Mesendoderm (in vitro differentiated cells): ENCODE data around the gene KCNQ5.
A peak's percentile ranks its signal among the peaks of the same experiment; 100 is the strongest.

Source experiments
- DNase-seq: peaks from one replicate; pipeline ENCODE4 v3.0.0; 2013
- H2AK5ac ChIP-seq: 2 replicates; pipeline ENCODE4 v1.6.1; 2013; ENCODE audit warnings: low read length, inconsistent platforms
- H2BK120ac ChIP-seq: 2 replicates; pipeline ENCODE4 v1.6.1; 2013; ENCODE audit warnings: low read depth, mild to moderate bottlenecking, low read length, moderate library complexity, mixed read lengths
- H2BK15ac ChIP-seq: replicated peaks from 2 replicates; pipeline ENCODE4 v1.6.1; 2013; ENCODE audit warnings: low read depth, mild to moderate bottlenecking, moderate library complexity
- H2BK5ac ChIP-seq: 2 replicates; pipeline ENCODE4 v1.6.1; 2013; ENCODE audit warnings: low read length, inconsistent platforms
- H3K18ac ChIP-seq: 2 replicates; pipeline ENCODE4 v1.6.1; 2013; ENCODE audit warnings: mild to moderate bottlenecking, low read length, mixed read lengths
- H3K23ac ChIP-seq: one replicate; pipeline ENCODE4 v1.6.1; 2013; ENCODE audit warnings: low read length
- H3K27ac ChIP-seq: 2 replicates; pipeline ENCODE4 v1.5.1; 2013; ENCODE audit warnings: low read depth, mild to moderate bottlenecking, inconsistent platforms, low read length, moderate library complexity
- H3K27me3 ChIP-seq: 2 replicates; pipeline ENCODE4 v1.6.1; 2013; ENCODE audit warnings: low read length, control low read depth, mild to moderate bottlenecking, inconsistent platforms; ENCODE audit not compliant: insufficient read depth, poor library complexity
- H3K36me3 ChIP-seq: 2 replicates; pipeline ENCODE4 v1.6.1; 2013; ENCODE audit warnings: low read length, inconsistent platforms; ENCODE audit not compliant: control insufficient read depth, insufficient read depth
- H3K4ac ChIP-seq: one replicate; pipeline ENCODE4 v1.6.1; 2013; ENCODE audit warnings: low read depth, mild to moderate bottlenecking, low read length, moderate library complexity
- H3K4me1 ChIP-seq: 2 replicates; pipeline ENCODE4 v1.6.1; 2013; ENCODE audit warnings: low read depth, low read length, inconsistent platforms; ENCODE audit not compliant: control insufficient read depth
- H3K4me2 ChIP-seq: 2 replicates; pipeline ENCODE4 v1.6.1; 2013; ENCODE audit warnings: low read length
- H3K4me3 ChIP-seq: 2 replicates; pipeline ENCODE4 v1.5.1; 2013; ENCODE audit warnings: mild to moderate bottlenecking, low read length
- H3K56ac ChIP-seq: one replicate; pipeline ENCODE4 v1.6.1; 2013; ENCODE audit warnings: low read length
- H3K79me1 ChIP-seq: 2 replicates; pipeline ENCODE4 v1.6.1; 2013; ENCODE audit warnings: low read length, inconsistent platforms
- H3K79me2 ChIP-seq: 2 replicates; pipeline ENCODE4 v1.6.1; 2013; ENCODE audit warnings: mild to moderate bottlenecking, low read length; ENCODE audit not compliant: control insufficient read depth, insufficient read depth
- H3K9ac ChIP-seq: 2 replicates; pipeline ENCODE4 v1.6.1; 2013; ENCODE audit warnings: low read length, inconsistent platforms
- H4K5ac ChIP-seq: one replicate; pipeline ENCODE4 v1.6.1; 2013; ENCODE audit warnings: low read length
- H4K8ac ChIP-seq: one replicate; pipeline ENCODE4 v1.6.1; 2013; ENCODE audit warnings: low read depth, mild to moderate bottlenecking, control low read depth, low read length, moderate library complexity
- WGBS: extraction: QIAGEN DNeasy Blood & Tissue Kit; methylation state at CpG from one replicate; pipeline ENCODE4 v1.1.7; 2013; ENCODE audit warnings: low lambda C conversion rate, missing lambda C conversion rate; ENCODE audit not compliant: insufficient coverage; ENCODE audit errors: extremely low coverage; 5-methylcytosine and 5-hydroxymethylcytosine counted together

The KCNQ5 gene

DNA sequence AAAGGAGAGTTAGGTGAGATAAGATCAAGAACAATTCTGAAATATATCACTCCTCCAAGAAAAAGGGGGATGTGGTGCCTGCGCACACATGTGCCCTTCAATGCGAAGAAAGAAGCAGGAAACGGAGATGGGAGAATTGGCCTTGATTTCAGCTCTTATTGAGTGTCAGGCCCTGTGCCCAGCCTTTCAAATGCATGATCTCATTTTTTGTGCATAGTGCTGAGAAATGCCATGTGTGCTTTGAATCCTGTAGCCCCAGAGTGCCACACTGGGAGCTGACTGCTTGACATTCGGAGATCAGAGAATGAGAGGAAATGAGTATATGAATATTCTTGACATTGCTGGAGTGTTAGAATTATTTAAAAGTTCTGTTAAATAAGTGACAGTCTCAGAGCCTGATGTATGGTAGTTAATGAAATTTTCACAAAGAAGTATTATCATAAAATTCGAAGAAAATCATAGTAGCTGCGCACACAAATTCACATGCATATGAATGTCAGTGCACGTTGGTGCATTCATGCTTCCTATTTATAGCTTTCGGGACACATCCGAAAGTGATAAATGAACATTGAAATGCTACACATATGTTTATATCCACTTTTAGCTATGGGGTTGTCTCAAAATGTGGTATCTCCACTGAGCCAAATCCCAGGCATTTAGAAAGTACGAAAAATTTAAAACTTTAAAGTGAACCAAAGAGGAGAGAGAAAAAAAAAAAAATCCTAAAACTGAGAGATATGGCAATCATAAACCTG, 172.0 kb downstream of the KCNQ5 start:
- Histone ChIP-seq H3K4me1 (no peaks in the 10 kb centered on the region), H3K18ac (no peak overlapping the region), H3K4me3 (no peak overlapping the region), H2BK120ac (no peak overlapping the region), H3K23ac (no peak overlapping the region), H2AK5ac (no peak overlapping the region), H3K27me3 (no peaks in the 10 kb centered on the region), H3K4ac (no peak overlapping the region), H3K4me2 (no peak overlapping the region), H4K5ac (no peak overlapping the region), H3K27ac (no peak overlapping the region), H3K56ac (no peak overlapping the region), H2BK15ac (no peak overlapping the region), H3K79me1 (no peaks in the 10 kb centered on the region), H3K9ac (no peak overlapping the region), H2BK5ac (no peak overlapping the region), H4K8ac (no peak overlapping the region), H3K79me2 (no peaks in the 10 kb centered on the region), H3K36me3 (no peaks in the 10 kb centered on the region)
- whole genome bisulfite sequencing = no CpG with 5 or more reads among the region's 10 CpGs
- DNase-seq = no peak

DNA sequence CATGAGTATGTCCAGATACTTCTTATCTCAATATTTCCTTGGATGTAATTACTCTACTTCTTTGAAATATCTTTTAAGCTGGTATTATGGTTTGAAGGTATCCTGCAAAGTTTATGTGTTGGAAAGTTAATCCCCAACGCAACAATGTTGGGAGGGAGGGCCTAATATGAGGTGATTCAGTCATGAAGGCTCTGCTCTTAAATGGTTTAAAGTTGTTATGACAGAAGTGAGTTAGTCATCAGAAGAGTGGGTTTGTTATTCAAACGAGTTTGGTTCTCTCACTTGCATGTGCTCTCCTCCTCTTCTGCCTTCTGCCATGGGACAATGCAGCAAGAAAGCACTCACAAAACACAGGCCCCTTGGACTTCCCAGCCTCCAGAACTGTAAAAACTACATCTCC, 176.3 kb downstream of the KCNQ5 start:
- no peak overlapping the region for H3K9ac ChIP-seq
- no peak overlapping the region for H3K27ac ChIP-seq
- H3K56ac ChIP-seq = no peak overlapping the region
- no peak overlapping the region for H2BK120ac ChIP-seq
- H2AK5ac ChIP-seq = no peak overlapping the region
- H3K27me3 ChIP-seq = no peaks in the 10 kb centered on the region
- no peak overlapping the region for H3K18ac ChIP-seq
- no peak overlapping the region for H3K4me3 ChIP-seq
- H3K79me1 ChIP-seq = no peaks in the 10 kb centered on the region
- no peak overlapping the region for H3K23ac ChIP-seq
- H3K79me2 ChIP-seq = no peaks in the 10 kb centered on the region
- H3K4ac ChIP-seq = no peak overlapping the region
- no peak overlapping the region for H2BK5ac ChIP-seq
- no peak for DNase-seq
- no peak overlapping the region for H3K4me2 ChIP-seq
- no CpG with 5 or more reads among the region's 2 CpGs for WGBS
- H2BK15ac ChIP-seq = no peak overlapping the region
- H3K36me3 ChIP-seq = no peaks in the 10 kb centered on the region
- H4K8ac ChIP-seq = no peak overlapping the region
- no peak overlapping the region for H4K5ac ChIP-seq
- H3K4me1 ChIP-seq = no peaks in the 10 kb centered on the region

DNA sequence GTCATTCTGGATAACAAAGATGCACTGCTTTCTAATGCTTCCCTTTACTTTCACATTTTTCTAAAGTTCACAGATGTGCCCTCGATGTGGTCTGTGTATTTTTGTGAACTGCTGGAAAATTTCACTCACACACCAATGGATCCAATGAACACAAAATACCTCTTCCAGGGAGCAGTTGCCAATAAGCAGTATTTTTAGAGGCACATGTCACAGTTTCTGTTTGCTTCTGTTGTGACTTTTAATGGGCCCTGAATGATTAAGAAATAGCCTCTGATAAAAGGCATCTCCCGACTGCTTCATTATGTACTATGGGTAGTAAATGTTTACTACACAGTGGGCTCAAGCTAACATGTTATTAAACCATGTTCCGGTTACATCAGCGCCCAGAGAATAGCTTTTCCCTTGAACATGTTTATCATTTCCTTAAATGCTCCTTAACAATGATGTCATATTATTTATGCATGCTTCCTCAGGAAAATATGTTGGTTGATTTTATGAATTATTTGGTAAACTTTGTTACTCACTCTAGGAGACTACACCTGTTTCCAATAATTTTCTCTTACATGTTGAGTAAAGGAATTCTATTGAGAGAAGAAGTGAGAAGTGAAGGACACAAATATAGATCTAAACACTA, 188.0 kb downstream of the KCNQ5 start:
- Histone ChIP-seq H3K9ac (no peak overlapping the region), H3K27ac (no peak overlapping the region), H2BK5ac (no peak overlapping the region), H3K79me1 (no peaks in the 10 kb centered on the region), H3K4ac (no peak overlapping the region), H3K79me2 (no peaks in the 10 kb centered on the region), H3K4me1 (peaks cover 2% of the 10 kb centered on the region), H3K23ac (no peak overlapping the region), H4K8ac (no peak overlapping the region), H3K27me3 (no peaks in the 10 kb centered on the region), H2BK15ac (no peak overlapping the region), H3K4me3 (no peak overlapping the region), H2BK120ac (no peak overlapping the region), H3K18ac (no peak overlapping the region), H3K56ac (no peak overlapping the region), H4K5ac (no peak overlapping the region), H3K4me2 (no peak overlapping the region), H2AK5ac (no peak overlapping the region), H3K36me3 (no peaks in the 10 kb centered on the region)
- no CpG with 5 or more reads among the region's 4 CpGs for WGBS
- DNase-seq = no peak

DNA sequence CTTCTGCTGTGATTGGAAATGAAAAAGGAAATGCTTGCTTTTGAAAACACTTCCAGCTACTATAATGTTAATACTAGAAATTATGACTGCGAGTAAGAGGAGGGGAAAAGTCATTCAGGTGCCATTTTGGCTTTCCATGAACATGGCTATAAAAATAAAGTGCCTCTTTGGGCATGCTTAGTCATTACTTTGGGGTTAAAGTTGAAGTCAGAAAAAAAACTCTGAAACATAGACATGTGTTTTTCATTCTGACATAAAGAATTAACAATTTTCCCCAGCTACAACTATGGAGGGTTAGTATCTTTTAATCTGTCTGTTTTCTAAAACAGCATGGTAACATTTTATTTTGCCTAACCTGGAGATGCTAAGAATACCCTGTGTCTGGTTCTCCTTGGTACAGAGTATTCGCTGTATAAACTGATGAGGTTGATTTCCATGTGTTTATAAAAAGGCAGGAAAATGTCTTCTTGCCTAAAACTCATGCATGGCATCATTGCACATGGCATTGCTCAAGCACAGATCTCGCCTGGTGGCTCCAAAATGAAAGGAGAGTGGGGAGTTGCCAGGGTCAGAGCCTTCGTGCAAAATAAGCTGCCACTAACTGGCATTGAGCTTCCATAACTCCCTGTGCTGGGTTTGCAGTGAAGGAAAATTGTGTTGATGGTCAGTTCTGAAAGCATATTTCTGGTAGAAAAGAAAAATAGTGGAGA, 188.9 kb downstream of the KCNQ5 start:
- no peak overlapping the region for H2BK120ac ChIP-seq
- no peak overlapping the region for H3K23ac ChIP-seq
- no peaks in the 10 kb centered on the region for H3K79me1 ChIP-seq
- no peak for DNase-seq
- H3K79me2 ChIP-seq = no peaks in the 10 kb centered on the region
- no peak overlapping the region for H2BK15ac ChIP-seq
- no peak overlapping the region for H3K4me2 ChIP-seq
- no peak overlapping the region for H3K4ac ChIP-seq
- H3K56ac ChIP-seq = no peak overlapping the region
- WGBS = no CpG with 5 or more reads among the region's 4 CpGs
- no peak overlapping the region for H3K9ac ChIP-seq
- no peak overlapping the region for H4K5ac ChIP-seq
- H3K36me3 ChIP-seq = no peaks in the 10 kb centered on the region
- no peak overlapping the region for H2AK5ac ChIP-seq
- H3K4me3 ChIP-seq = no peak overlapping the region
- H3K27me3 ChIP-seq = no peaks in the 10 kb centered on the region
- H3K27ac ChIP-seq = no peak overlapping the region
- no peak overlapping the region for H4K8ac ChIP-seq
- H2BK5ac ChIP-seq = no peak overlapping the region
- no peak overlapping the region for H3K18ac ChIP-seq
- peaks cover 2% of the 10 kb centered on the region for H3K4me1 ChIP-seq

DNA sequence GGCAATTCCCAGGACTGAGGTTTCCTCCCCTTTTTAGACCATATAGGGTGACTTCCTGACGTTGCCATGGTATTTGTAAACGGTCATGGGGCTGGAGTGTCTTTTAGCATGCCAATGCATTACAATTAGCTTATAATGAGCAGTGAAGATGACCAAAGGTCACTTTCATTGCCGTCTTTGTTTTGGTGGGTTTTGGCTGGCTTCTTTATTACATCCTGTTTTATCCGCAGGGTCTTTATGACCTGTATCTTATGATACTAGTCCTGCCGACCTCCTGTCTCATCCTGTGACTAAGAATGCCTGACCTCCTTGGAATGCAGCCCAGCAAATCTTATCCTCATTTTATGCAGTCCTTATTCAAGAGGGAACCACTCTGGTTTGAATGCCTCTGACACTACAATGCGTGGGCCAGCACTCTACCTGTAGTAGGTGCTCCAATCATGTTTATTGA, 190.1 kb downstream of the KCNQ5 start:
- Histone ChIP-seq H3K79me1 (no peaks in the 10 kb centered on the region), H3K4me2 (no peak overlapping the region), H3K4ac (no peak overlapping the region), H2BK120ac (no peak overlapping the region), H3K56ac (no peak overlapping the region), H4K5ac (no peak overlapping the region), H3K79me2 (no peaks in the 10 kb centered on the region), H2AK5ac (no peak overlapping the region), H3K36me3 (no peaks in the 10 kb centered on the region), H3K9ac (no peak overlapping the region), H3K4me3 (no peak overlapping the region), H4K8ac (no peak overlapping the region), H3K4me1 (peaks cover 2% of the 10 kb centered on the region), H2BK15ac (no peak overlapping the region), H3K27me3 (no peaks in the 10 kb centered on the region), H3K23ac (no peak overlapping the region), H3K18ac (peak overlapping the region; percentile 68), H2BK5ac (no peak overlapping the region), H3K27ac (no peak overlapping the region)
- WGBS = no CpG with 5 or more reads among the region's 6 CpGs
- DNase-seq = peak; percentile 83
